ENCODE measurements around the gene PLXNA4.

- TF ChIP-seq EZH2 (IDR thresholded peaks at IDR 0.05; ENCODE audit: insufficient read depth, poor library complexity, severe bottlenecking) (no peak), EZH2phosphoT487 (IDR thresholded peaks at IDR 0.05; ENCODE audit: insufficient read depth, low read depth) (no peak)
These were observed 11.4 kb downstream of the PLXNA4 start for GRCh38 chr7:132564849-132565248.

All from GM23248 (cell line).